CD4-positive, alpha-beta T cell treated with Interferon gamma for 1 hour (primary cell): ENCODE results near the gene FBXO7.
"Not testable (repeated sequence)": the region's sequence is repeated elsewhere in the genome, so short reads cannot be mapped to it uniquely, and the experiment has no call there.

Source experiments
- DNase-seq: peaks from one replicate; pipeline ENCODE4 v3.0.0-alpha.2; 2020

Gene FBXO7

GRCh38 chr22:32474635-32475467 is at the start of gene FBXO7:
Gene FBXO7 (plus strand): TSS chr22:32474811. CDS start chr22:32475003, 192 bp downstream.
- peak; percentile 85 for DNase-seq

GRCh38 chr22:32426881-32427280 is 47.7 kb upstream of the FBXO7 start:
- DNase-seq: no peak

GRCh38 chr22:32430352-32430751 is 44.3 kb upstream of the FBXO7 start:
- no peak for DNase-seq

GRCh38 chr22:32444068-32444467 is 30.5 kb upstream of the FBXO7 start:
- DNase-seq: no peak

GRCh38 chr22:32446321-32446720 is 28.3 kb upstream of the FBXO7 start:
- DNase-seq: no peak

GRCh38 chr22:32448980-32449379 is 25.6 kb upstream of the FBXO7 start:
- DNase-seq: no peak

GRCh38 chr22:32457031-32457430 is 17.6 kb upstream of the FBXO7 start:
- no peak for DNase-seq

GRCh38 chr22:32462452-32462851 is 12.2 kb upstream of the FBXO7 start:
- no peak for DNase-seq

GRCh38 chr22:32465661-32466060 is 8.9 kb upstream of the FBXO7 start:
- DNase-seq: no peak

GRCh38 chr22:32466496-32466895 is 8.1 kb upstream of the FBXO7 start:
- no peak for DNase-seq

GRCh38 chr22:32469799-32470212 is 4.8 kb upstream of the FBXO7 start:
- DNase-seq: no peak

- DNase-seq: peak; percentile 15
Observed at GRCh38 chr22:32473388-32473952, 1.1 kb upstream of the FBXO7 start.

- DNase-seq: peak; percentile 4
Observed at GRCh38 chr22:32475468-32476010, 928 bp downstream of the FBXO7 start.

GRCh38 chr22:32476281-32477195 is 1.9 kb downstream of the FBXO7 start:
- DNase-seq: no peak

GRCh38 chr22:32477596-32477995 is 3.0 kb downstream of the FBXO7 start:
- no peak for DNase-seq

GRCh38 chr22:32478552-32478951 is 3.9 kb downstream of the FBXO7 start:
- DNase-seq: not testable (repeated sequence)

- DNase-seq: no peak
Observed at GRCh38 chr22:32478994-32479393, 4.4 kb downstream of the FBXO7 start.

GRCh38 chr22:32480238-32480637 is 5.6 kb downstream of the FBXO7 start:
- no peak for DNase-seq

- DNase-seq: no peak
Observed at GRCh38 chr22:32482708-32483107, 8.1 kb downstream of the FBXO7 start.

GRCh38 chr22:32486656-32487390 is 12.2 kb downstream of the FBXO7 start:
- no peak for DNase-seq

- no peak for DNase-seq
Observed at GRCh38 chr22:32487461-32487860, 12.8 kb downstream of the FBXO7 start.

- DNase-seq: no peak
Observed at GRCh38 chr22:32489377-32489776, 14.8 kb downstream of the FBXO7 start.
